Transverse colon (tissue), 4 donors: ENCODE data around the gene GPR63. TPM values are rescaled to one million over a fixed set of nuclear protein-coding genes. Genes with fewer than 3 reads are reported as not detected.

Experiments used
- DNase-seq: peaks from one replicate; pipeline ENCODE4 v3.0.0-alpha.2; 2019
- H3K27ac ChIP-seq, 4 donors: fragments of 200-600 bp; sonication (generic); 2 replicates each; pipeline ENCODE4 v1.5.1; 2016 to 2018; ENCODE audit warnings: inconsistent platforms in 4 of 4
- H3K27me3 ChIP-seq: fragments of 200-600 bp; sonication (generic); 2 replicates; pipeline ENCODE4 v1.5.1; 2017; ENCODE audit warnings: inconsistent platforms
- H3K36me3 ChIP-seq, 4 donors: fragments of 200-600 bp; sonication (generic); 2 replicates each; pipeline ENCODE4 v1.5.1; 2017 to 2019; ENCODE audit warnings: inconsistent platforms in 4 of 4
- H3K4me1 ChIP-seq, 4 donors: fragments of 200-600 bp; sonication (generic); 2 replicates each; pipeline ENCODE4 v1.5.1; 2017 to 2020; ENCODE audit warnings: inconsistent platforms in 4 of 4
- H3K4me3 ChIP-seq, 4 donors: fragments of 200-600 bp; sonication (generic); 1 replicate in 1 of 4; 2 replicates in 3 of 4; pipeline versions ENCODE4 v1.5.1 to v1.6.1; 2017 to 2019; ENCODE audit warnings: inconsistent platforms in 4 of 4
- H3K9me3 ChIP-seq, 2 donors: fragments of 200-600 bp; sonication (generic); 2 replicates each; pipeline ENCODE4 v1.5.1; 2017 to 2019; ENCODE audit warnings: inconsistent platforms in 2 of 2
- CTCF ChIP-seq, 5 experiments: fragments of 200-600 bp in 3 of 5; fragments of 450-650 bp in 2 of 5; sonication (generic) in 3 of 5; IDR thresholded peaks; 1 replicate in 2 of 5; 2 replicates in 3 of 5; pipeline ENCODE4 v1.5.1; 2016 to 2017; ENCODE audit warnings: antibody characterized with exemption in 5 of 5, inconsistent platforms in 3 of 5, mild to moderate bottlenecking in 2 of 5, moderate library complexity in 1 of 5
- EP300 ChIP-seq: sonication (generic); formaldehyde crosslinking; IDR thresholded peaks from one replicate; pipeline ENCODE4 v1.6.1; 2017; ENCODE audit warnings: antibody characterized with exemption, low read depth
- POLR2A ChIP-seq: fragments of 450-650 bp; IDR thresholded peaks from one replicate; pipeline ENCODE4 v1.6.1; 2016; ENCODE audit warnings: antibody characterized with exemption, mild to moderate bottlenecking, moderate library complexity
- POLR2AphosphoS5 ChIP-seq, 3 donors: sonication (generic); formaldehyde crosslinking; IDR thresholded peaks; one replicate each; pipeline ENCODE4 v1.6.1; 2016; ENCODE audit warnings: antibody characterized with exemption in 3 of 3
- WGBS, 2 donors: methylation state at CpG; one replicate each; pipeline ENCODE4 v1.1.5; 2018; ENCODE audit warnings: low coverage in 1 of 2; 5-methylcytosine and 5-hydroxymethylcytosine counted together
- in situ Hi-C, 4 donors: fragments of 200-750 bp; cut with MboI; loops; one replicate each; pipeline versions ENCODE4 v1.15.0 to v1.15.1; 2017; ENCODE audit warnings: low sequenced_read_pairs in 3 of 4, low pct_ligation_motif_present in 1 of 4, low pct_unique_long_range_greater_than_20kb in 1 of 4
- intact Hi-C: fragments of 100-400 bp; cut with DNase I; formaldehyde crosslinking; loops from one replicate; pipeline ENCODE4 v1.15.1; 2023; ENCODE audit warnings: low total_unique reads
- total RNA-seq, 4 donors: library from RNA; depleted of rRNA; stranded (reverse); fragments of >200 nt; gene quantifications; one replicate each; pipeline ENCODE4 v1.1.0, GENCODE V29; 2016

Gene GPR63
- total RNA-seq, 4 donors from 2014 or later, result 0.82 to 2.4 (median 2.2) TPM; not detected in 1

- no peaks in the 10 kb centered on the region for H3K4me1 ChIP-seq
- 68 to 69% methylated on average over 2 of the region's 2 CpGs for WGBS, 2 donors
- in situ Hi-C loops (no loop called here), intact Hi-C loops (no loop called here)
- no peak overlapping the region for H3K27ac ChIP-seq
- DNase-seq, result no peak
- no peaks in the 10 kb centered on the region for H3K9me3 ChIP-seq
- TF ChIP-seq EP300 (no peak), CTCF (IDR thresholded peaks at IDR 0.05) (no peak), POLR2AphosphoS5 (IDR thresholded peaks at IDR 0.05) (no peak), POLR2A (no peak)
- no peaks in the 10 kb centered on the region for H3K36me3 ChIP-seq
- no peaks in the 10 kb centered on the region for H3K27me3 ChIP-seq
- H3K4me3 ChIP-seq, result no peak overlapping the region
These were observed 13.5 kb downstream of the GPR63 start for GRCh38 chr6:96823743-96824142.

GRCh38 chr6:96821034-96821433 lies 16.2 kb downstream of the GPR63 start:
- 92 to 95% methylated on average over 3 to 4 of the region's 4 CpGs for WGBS, 2 donors
- no peak overlapping the region for H3K4me3 ChIP-seq
- H3K36me3 ChIP-seq, result no peaks in the 10 kb centered on the region
- H3K9me3 ChIP-seq, result no peaks in the 10 kb centered on the region
- H3K27ac ChIP-seq, result no peak overlapping the region
- TF ChIP-seq POLR2AphosphoS5 (IDR thresholded peaks at IDR 0.05) (no peak), POLR2A (no peak), CTCF (IDR thresholded peaks at IDR 0.05) (no peak), EP300 (no peak)
- DNase-seq, result no peak
- H3K27me3 ChIP-seq, result no peaks in the 10 kb centered on the region
- in situ Hi-C loops, result no loop called here
- H3K4me1 ChIP-seq, result peaks cover 0 to 4% (median 0%) of the 10 kb centered on the region in 4 donors
- intact Hi-C loops, result no loop called here

- H3K4me3 ChIP-seq, result no peak overlapping the region
- TF ChIP-seq POLR2A (no peak), EP300 (no peak), POLR2AphosphoS5 (IDR thresholded peaks at IDR 0.05) (no peak), CTCF (IDR thresholded peaks at IDR 0.05) (no peak)
- peak overlapping the region in 2 of 4 donors; percentile 16 to 45 for H3K27ac ChIP-seq
- in situ Hi-C loops, result no loop called here
- intact Hi-C loops, result no loop called here
- WGBS, 2 donors, result 46 to 59% methylated on average over 5 of the region's 5 CpGs
- no peaks in the 10 kb centered on the region for H3K9me3 ChIP-seq
- no peak for DNase-seq
- H3K27me3 ChIP-seq, result no peaks in the 10 kb centered on the region
- H3K4me1 ChIP-seq, result peaks cover 0 to 4% (median 0%) of the 10 kb centered on the region in 4 donors
- no peaks in the 10 kb centered on the region for H3K36me3 ChIP-seq
These were observed 20.9 kb downstream of the GPR63 start for GRCh38 chr6:96816301-96816817.

- intact Hi-C loops (no loop called here), in situ Hi-C loops (no loop called here)
- H3K36me3 ChIP-seq, result no peaks in the 10 kb centered on the region
- 75 to 91% methylated on average over 1 of the region's 1 CpG for WGBS, 2 donors
- H3K4me3 ChIP-seq, result no peak overlapping the region
- no peaks in the 10 kb centered on the region for H3K27me3 ChIP-seq
- no peak overlapping the region for H3K27ac ChIP-seq
- H3K9me3 ChIP-seq, result no peaks in the 10 kb centered on the region
- no peak for TF ChIP-seq CTCF (IDR thresholded peaks at IDR 0.05)
- TF ChIP-seq POLR2A, result no peak
- TF ChIP-seq EP300, result no peak
- no peak for TF ChIP-seq POLR2AphosphoS5 (IDR thresholded peaks at IDR 0.05)
- no peak for DNase-seq
- peaks cover 0 to 4% (median 0%) of the 10 kb centered on the region in 4 donors for H3K4me1 ChIP-seq
These were observed 22.7 kb downstream of the GPR63 start for GRCh38 chr6:96814625-96815024.
